ENCODE results near the gene FST.

DNA sequence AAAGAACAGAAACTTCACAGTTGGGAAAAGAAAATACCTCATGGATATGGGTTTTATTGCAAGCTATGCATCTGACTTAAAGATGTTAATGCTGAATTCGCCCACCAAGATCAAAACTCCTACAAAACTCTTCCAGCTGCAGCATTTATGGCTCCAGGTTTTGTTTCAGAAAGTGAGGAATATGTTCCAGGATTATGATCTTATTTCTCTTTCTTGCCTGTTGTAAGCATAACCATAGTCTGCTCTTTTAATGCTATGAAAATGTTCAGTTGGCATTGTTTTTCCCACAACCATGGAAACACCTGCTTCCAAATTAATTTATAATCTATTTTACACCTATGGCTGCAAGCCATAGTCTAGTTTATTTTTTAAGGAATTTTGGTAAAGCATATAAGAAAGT is 34.9 kb upstream of the FST start:
- TF ChIP-seq, protein P1, sequence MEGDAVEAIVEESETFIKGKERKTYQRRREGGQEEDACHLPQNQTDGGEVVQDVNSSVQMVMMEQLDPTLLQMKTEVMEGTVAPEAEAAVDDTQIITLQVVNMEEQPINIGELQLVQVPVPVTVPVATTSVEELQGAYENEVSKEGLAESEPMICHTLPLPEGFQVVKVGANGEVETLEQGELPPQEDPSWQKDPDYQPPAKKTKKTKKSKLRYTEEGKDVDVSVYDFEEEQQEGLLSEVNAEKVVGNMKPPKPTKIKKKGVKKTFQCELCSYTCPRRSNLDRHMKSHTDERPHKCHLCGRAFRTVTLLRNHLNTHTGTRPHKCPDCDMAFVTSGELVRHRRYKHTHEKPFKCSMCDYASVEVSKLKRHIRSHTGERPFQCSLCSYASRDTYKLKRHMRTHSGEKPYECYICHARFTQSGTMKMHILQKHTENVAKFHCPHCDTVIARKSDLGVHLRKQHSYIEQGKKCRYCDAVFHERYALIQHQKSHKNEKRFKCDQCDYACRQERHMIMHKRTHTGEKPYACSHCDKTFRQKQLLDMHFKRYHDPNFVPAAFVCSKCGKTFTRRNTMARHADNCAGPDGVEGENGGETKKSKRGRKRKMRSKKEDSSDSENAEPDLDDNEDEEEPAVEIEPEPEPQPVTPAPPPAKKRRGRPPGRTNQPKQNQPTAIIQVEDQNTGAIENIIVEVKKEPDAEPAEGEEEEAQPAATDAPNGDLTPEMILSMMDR (IDR thresholded peaks at IDR 0.05) = no peak
- TF ChIP-seq POLR2AphosphoS5 (IDR thresholded peaks at IDR 0.05; ENCODE audit: low read depth, low read length) = no peak
- TF ChIP-seq, protein P2, sequence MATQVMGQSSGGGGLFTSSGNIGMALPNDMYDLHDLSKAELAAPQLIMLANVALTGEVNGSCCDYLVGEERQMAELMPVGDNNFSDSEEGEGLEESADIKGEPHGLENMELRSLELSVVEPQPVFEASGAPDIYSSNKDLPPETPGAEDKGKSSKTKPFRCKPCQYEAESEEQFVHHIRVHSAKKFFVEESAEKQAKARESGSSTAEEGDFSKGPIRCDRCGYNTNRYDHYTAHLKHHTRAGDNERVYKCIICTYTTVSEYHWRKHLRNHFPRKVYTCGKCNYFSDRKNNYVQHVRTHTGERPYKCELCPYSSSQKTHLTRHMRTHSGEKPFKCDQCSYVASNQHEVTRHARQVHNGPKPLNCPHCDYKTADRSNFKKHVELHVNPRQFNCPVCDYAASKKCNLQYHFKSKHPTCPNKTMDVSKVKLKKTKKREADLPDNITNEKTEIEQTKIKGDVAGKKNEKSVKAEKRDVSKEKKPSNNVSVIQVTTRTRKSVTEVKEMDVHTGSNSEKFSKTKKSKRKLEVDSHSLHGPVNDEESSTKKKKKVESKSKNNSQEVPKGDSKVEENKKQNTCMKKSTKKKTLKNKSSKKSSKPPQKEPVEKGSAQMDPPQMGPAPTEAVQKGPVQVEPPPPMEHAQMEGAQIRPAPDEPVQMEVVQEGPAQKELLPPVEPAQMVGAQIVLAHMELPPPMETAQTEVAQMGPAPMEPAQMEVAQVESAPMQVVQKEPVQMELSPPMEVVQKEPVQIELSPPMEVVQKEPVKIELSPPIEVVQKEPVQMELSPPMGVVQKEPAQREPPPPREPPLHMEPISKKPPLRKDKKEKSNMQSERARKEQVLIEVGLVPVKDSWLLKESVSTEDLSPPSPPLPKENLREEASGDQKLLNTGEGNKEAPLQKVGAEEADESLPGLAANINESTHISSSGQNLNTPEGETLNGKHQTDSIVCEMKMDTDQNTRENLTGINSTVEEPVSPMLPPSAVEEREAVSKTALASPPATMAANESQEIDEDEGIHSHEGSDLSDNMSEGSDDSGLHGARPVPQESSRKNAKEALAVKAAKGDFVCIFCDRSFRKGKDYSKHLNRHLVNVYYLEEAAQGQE (IDR thresholded peaks at IDR 0.05; ENCODE audit: insufficient read depth in 1 of 2, low read depth in 2 of 2, low read length in 1 of 2) = no peak
